Peyer's patch (tissue), 4 donors: ENCODE data around the gene SORBS2. TPM values are rescaled to one million over a fixed set of nuclear protein-coding genes. Genes with fewer than 3 reads are reported as not detected.

Experiments used
- DNase-seq, 3 donors: peaks; one replicate each; pipeline ENCODE4 v3.0.0-alpha.2; 2017 to 2019
- H3K27ac ChIP-seq, 4 donors: fragments of 200-600 bp; sonication (generic); one replicate each; pipeline ENCODE4 v1.5.1; 2016 to 2019
- H3K27me3 ChIP-seq, 2 donors: fragments of 200-600 bp; sonication (generic); one replicate each; pipeline ENCODE4 v1.5.1; 2019
- H3K36me3 ChIP-seq, 3 donors: fragments of 200-600 bp; sonication (generic); one replicate each; pipeline ENCODE4 v1.5.1; 2016 to 2019
- H3K4me1 ChIP-seq, 4 donors: fragments of 200-600 bp; sonication (generic); one replicate each; pipeline ENCODE4 v1.5.1; 2016 to 2019
- H3K4me3 ChIP-seq, 4 donors: fragments of 200-600 bp; sonication (generic); 1 replicate in 3 of 4; 2 replicates in 1 of 4; pipeline ENCODE4 v1.5.1; 2016 to 2019; ENCODE audit warnings: mild to moderate bottlenecking in 1 of 4
- H3K9me3 ChIP-seq, 4 donors: fragments of 200-600 bp; sonication (generic); one replicate each; pipeline ENCODE4 v1.5.1; 2016 to 2019; ENCODE audit warnings: mild to moderate bottlenecking in 1 of 4
- POLR2A ChIP-seq, 2 donors: fragments of 450-650 bp; IDR thresholded peaks; one replicate each; pipeline ENCODE4 v1.5.1; 2017; ENCODE audit warnings: antibody characterized with exemption in 2 of 2, mild to moderate bottlenecking in 2 of 2, moderate library complexity in 2 of 2
- small RNA-seq, 2 donors: library from RNA; depleted of rRNA; stranded (forward); fragments of <200 nt; gene quantifications; one replicate each; pipeline ENCODE3, GENCODE V24; 2016
- total RNA-seq, 4 donors: library from RNA; depleted of rRNA; stranded (reverse); fragments of >200 nt; gene quantifications; one replicate each; pipeline ENCODE4 v1.1.0, GENCODE V29; 2016
- TF ChIP-seq, protein P1 (sequence below), 6 experiments: fragments of 450-650 bp in 4 of 6; fragments of 200-600 bp in 2 of 6; sonication (generic) in 1 of 6; IDR thresholded peaks; one replicate each; pipeline ENCODE4 v1.5.1; 2017 to 2019; ENCODE audit warnings: antibody characterized with exemption in 6 of 6, mild to moderate bottlenecking in 3 of 6, moderate library complexity in 1 of 6

The SORBS2 gene
- total RNA-seq, 4 donors from 2014 or later: 15.8 to 61.9 (median 53.0) TPM

DNA sequence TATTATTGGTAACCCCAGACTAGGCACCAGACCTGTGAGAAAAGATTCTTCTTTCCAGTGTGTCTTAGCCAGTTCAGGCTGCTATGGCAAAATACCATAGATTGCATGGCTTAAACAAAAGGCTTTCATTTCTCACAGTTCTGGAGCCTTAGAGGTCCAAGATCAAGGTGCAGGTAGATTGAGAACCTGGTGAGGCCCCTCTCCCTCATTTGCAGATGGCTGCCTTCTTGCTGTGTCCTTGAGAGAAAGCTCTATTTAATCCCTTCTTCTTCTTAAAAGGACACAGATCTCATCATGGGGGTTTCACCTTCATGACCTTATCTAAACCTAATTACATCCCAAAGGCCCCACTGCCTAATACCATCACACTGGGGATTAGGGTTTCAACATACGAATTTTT, 273.2 kb downstream of the SORBS2 start:
- Histone ChIP-seq H3K27ac (no peak overlapping the region), H3K36me3 (no peaks in the 10 kb centered on the region), H3K4me3 (no peak overlapping the region), H3K4me1 (peaks cover 0 to 10% (median 3%) of the 10 kb centered on the region in 4 donors), H3K27me3 (peaks cover 0 to 9% of the 10 kb centered on the region in 2 donors), H3K9me3 (no peaks in the 10 kb centered on the region)
- DNase-seq: no peak
- no peak for TF ChIP-seq POLR2A (IDR thresholded peaks at IDR 0.05)
- TF ChIP-seq, protein P1, sequence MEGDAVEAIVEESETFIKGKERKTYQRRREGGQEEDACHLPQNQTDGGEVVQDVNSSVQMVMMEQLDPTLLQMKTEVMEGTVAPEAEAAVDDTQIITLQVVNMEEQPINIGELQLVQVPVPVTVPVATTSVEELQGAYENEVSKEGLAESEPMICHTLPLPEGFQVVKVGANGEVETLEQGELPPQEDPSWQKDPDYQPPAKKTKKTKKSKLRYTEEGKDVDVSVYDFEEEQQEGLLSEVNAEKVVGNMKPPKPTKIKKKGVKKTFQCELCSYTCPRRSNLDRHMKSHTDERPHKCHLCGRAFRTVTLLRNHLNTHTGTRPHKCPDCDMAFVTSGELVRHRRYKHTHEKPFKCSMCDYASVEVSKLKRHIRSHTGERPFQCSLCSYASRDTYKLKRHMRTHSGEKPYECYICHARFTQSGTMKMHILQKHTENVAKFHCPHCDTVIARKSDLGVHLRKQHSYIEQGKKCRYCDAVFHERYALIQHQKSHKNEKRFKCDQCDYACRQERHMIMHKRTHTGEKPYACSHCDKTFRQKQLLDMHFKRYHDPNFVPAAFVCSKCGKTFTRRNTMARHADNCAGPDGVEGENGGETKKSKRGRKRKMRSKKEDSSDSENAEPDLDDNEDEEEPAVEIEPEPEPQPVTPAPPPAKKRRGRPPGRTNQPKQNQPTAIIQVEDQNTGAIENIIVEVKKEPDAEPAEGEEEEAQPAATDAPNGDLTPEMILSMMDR (IDR thresholded peaks at IDR 0.05): no peak

- Histone ChIP-seq H3K4me3 (no peak overlapping the region), H3K36me3 (no peaks in the 10 kb centered on the region), H3K4me1 (peaks cover 0 to 10% (median 3%) of the 10 kb centered on the region in 4 donors), H3K9me3 (no peaks in the 10 kb centered on the region), H3K27ac (peak overlapping the region in 2 of 4 donors; percentile 39 to 96), H3K27me3 (peaks cover 0 to 9% of the 10 kb centered on the region in 2 donors)
- no peak for TF ChIP-seq POLR2A (IDR thresholded peaks at IDR 0.05)
- TF ChIP-seq, protein P1 (IDR thresholded peaks at IDR 0.05): no peak
- DNase-seq: peak in 1 of 3 donors; percentile 56
These were observed 275.6 kb downstream of the SORBS2 start for GRCh38 chr4:185536411-185536709.

DNA sequence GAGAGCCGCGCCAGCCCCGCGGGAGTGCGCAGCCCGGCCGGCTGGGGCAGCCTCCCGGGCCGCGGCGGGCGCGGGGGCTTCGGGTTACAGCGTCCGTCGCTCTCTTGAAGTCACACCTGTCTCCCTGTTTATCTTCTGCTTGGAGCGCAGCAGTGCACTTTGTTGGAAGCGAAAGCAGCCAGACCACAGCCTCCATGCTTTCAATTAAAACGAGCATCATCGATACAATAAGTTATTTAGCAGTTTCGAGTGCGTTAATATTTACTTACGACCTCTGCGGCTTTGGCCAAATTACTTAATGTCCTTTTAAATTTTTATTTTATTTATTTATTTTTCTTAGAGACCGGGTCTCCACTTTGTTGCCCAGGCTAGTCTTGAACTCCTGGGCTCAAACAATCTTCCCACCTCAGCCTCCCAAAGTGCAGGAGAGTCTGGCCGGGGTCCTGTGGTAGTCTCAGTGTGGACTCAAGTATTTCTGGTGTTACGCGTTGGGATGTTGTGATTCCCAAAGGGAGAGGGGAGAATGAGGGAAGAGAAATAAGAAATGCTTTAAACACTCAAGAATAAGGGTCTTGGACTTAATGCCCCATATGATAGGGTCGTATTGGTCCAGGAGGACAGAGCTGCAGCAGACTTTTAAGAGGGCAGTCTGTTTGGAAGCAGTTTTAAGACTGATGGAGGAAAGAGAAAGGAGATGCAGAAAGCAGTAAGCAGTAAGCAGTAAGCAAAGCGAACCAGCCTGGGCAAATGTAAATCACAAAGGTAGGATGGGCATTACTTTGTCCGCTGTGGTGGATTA, 276.2 kb downstream of the SORBS2 start:
- Histone ChIP-seq H3K4me1 (peaks cover 0 to 10% (median 3%) of the 10 kb centered on the region in 4 donors), H3K36me3 (no peaks in the 10 kb centered on the region), H3K27me3 (peaks cover 0 to 9% of the 10 kb centered on the region in 2 donors), H3K27ac (peak overlapping the region; percentile 67 to 96 (median 83)), H3K4me3 (peak overlapping the region; percentile 32 to 66 (median 52)), H3K9me3 (no peaks in the 10 kb centered on the region)
- TF ChIP-seq, protein P1 (IDR thresholded peaks at IDR 0.05): no peak
- TF ChIP-seq POLR2A (IDR thresholded peaks at IDR 0.05): peak in 1 of 2 donors; percentile 2
- DNase-seq: no peak

Small RNA genes within 50 kb of the gene (small RNA-seq; reads per million reads assigned to genes)
- gene RF00019: 0 reads per million in 2 donors
